ENCODE measurements around the gene G3BP2.
A peak's percentile ranks its signal among the peaks of the same experiment; 100 is the strongest.
"Not testable (repeated sequence)": the region's sequence is repeated elsewhere in the genome, so short reads cannot be mapped to it uniquely, and the experiment has no call there.

G3BP2 gene

GRCh38 chr4:75678473-75678872 is 5.3 kb upstream of the G3BP2 start:
- H3K36me3 Mint-ChIP-seq (ENCODE audit: low read depth), result peaks cover 9% of the 10 kb centered on the region
- DNase-seq, result no peak
- TF ChIP-seq CTCF (IDR thresholded peaks at IDR 0.05), result no peak
- no peaks in the 10 kb centered on the region for H3K27me3 Mint-ChIP-seq (ENCODE audit: low read depth, poor library complexity)
- H3K27ac Mint-ChIP-seq, result no peak overlapping the region
- no peak overlapping the region for H3K4me3 Mint-ChIP-seq
- peaks cover 13% of the 10 kb centered on the region for H3K4me1 Mint-ChIP-seq
- H3K9me3 Mint-ChIP-seq, result no peaks in the 10 kb centered on the region

GRCh38 chr4:75675004-75675531 is 1.9 kb upstream of the G3BP2 start:
- Mint-ChIP-seq H3K4me1 (peaks cover 31% of the 10 kb centered on the region), H3K9me3 (no peaks in the 10 kb centered on the region), H3K36me3 (ENCODE audit: low read depth) (no peaks in the 10 kb centered on the region), H3K27ac (peak overlapping the region; percentile 72), H3K4me3 (no peak overlapping the region), H3K27me3 (ENCODE audit: low read depth, poor library complexity) (peaks cover 3% of the 10 kb centered on the region)
- no peak for TF ChIP-seq CTCF (IDR thresholded peaks at IDR 0.05)
- no peak for DNase-seq

GRCh38 chr4:75673959-75674328 is 733 bp upstream of the G3BP2 start:
- H3K4me1 Mint-ChIP-seq, result peaks cover 39% of the 10 kb centered on the region
- H3K9me3 Mint-ChIP-seq, result no peaks in the 10 kb centered on the region
- no peaks in the 10 kb centered on the region for H3K36me3 Mint-ChIP-seq (ENCODE audit: low read depth)
- TF ChIP-seq CTCF (IDR thresholded peaks at IDR 0.05), result no peak
- peak overlapping the region; percentile 95 for H3K4me3 Mint-ChIP-seq
- H3K27me3 Mint-ChIP-seq (ENCODE audit: low read depth, poor library complexity), result peaks cover 3% of the 10 kb centered on the region
- peak overlapping the region; percentile 99 for H3K27ac Mint-ChIP-seq
- DNase-seq, result no peak

GRCh38 chr4:75672461-75673026 is 667 bp downstream of the G3BP2 start:
- Mint-ChIP-seq H3K9me3 (no peaks in the 10 kb centered on the region), H3K4me1 (peaks cover 53% of the 10 kb centered on the region), H3K27ac (peak overlapping the region; percentile 99), H3K27me3 (ENCODE audit: low read depth, poor library complexity) (peaks cover 3% of the 10 kb centered on the region), H3K36me3 (ENCODE audit: low read depth) (peaks cover 5% of the 10 kb centered on the region), H3K4me3 (peak overlapping the region; percentile 95)
- peak; percentile 67 for DNase-seq
- TF ChIP-seq CTCF (IDR thresholded peaks at IDR 0.05), result no peak

GRCh38 chr4:75671802-75672421 is 1.3 kb downstream of the G3BP2 start:
- TF ChIP-seq CTCF (IDR thresholded peaks at IDR 0.05), result no peak
- H3K27me3 Mint-ChIP-seq (ENCODE audit: low read depth, poor library complexity), result peaks cover 3% of the 10 kb centered on the region
- DNase-seq, result no peak
- H3K36me3 Mint-ChIP-seq (ENCODE audit: low read depth), result peaks cover 8% of the 10 kb centered on the region
- H3K27ac Mint-ChIP-seq, result peak overlapping the region; percentile 99
- no peaks in the 10 kb centered on the region for H3K9me3 Mint-ChIP-seq
- H3K4me1 Mint-ChIP-seq, result peaks cover 57% of the 10 kb centered on the region
- H3K4me3 Mint-ChIP-seq, result peak overlapping the region; percentile 95

GRCh38 chr4:75668596-75668995 is 4.6 kb downstream of the G3BP2 start:
- Mint-ChIP-seq H3K9me3 (no peaks in the 10 kb centered on the region), H3K4me3 (no peak overlapping the region), H3K36me3 (ENCODE audit: low read depth) (peaks cover 15% of the 10 kb centered on the region), H3K27me3 (ENCODE audit: low read depth, poor library complexity) (peaks cover 3% of the 10 kb centered on the region), H3K27ac (no peak overlapping the region), H3K4me1 (peaks cover 56% of the 10 kb centered on the region)
- no peak for DNase-seq
- TF ChIP-seq CTCF (IDR thresholded peaks at IDR 0.05), result no peak

- peaks cover 54% of the 10 kb centered on the region for H3K4me1 Mint-ChIP-seq
- peaks cover 19% of the 10 kb centered on the region for H3K36me3 Mint-ChIP-seq (ENCODE audit: low read depth)
- H3K4me3 Mint-ChIP-seq; H3K9me3 Mint-ChIP-seq; H3K27me3 Mint-ChIP-seq (ENCODE audit: low read depth, poor library complexity); DNase-seq: not testable (repeated sequence)
- peak overlapping the region; percentile 83 for H3K27ac Mint-ChIP-seq
Measured at GRCh38 chr4:75667636-75668035, 5.6 kb downstream of the G3BP2 start.

Data from nephron progenitor cell (in vitro differentiated cells).